ENCODE measurements around the gene THY1.
"Not testable (repeated sequence)": the region's sequence is repeated elsewhere in the genome, so short reads cannot be mapped to it uniquely, and the experiment has no call there.

The THY1 gene

DNA sequence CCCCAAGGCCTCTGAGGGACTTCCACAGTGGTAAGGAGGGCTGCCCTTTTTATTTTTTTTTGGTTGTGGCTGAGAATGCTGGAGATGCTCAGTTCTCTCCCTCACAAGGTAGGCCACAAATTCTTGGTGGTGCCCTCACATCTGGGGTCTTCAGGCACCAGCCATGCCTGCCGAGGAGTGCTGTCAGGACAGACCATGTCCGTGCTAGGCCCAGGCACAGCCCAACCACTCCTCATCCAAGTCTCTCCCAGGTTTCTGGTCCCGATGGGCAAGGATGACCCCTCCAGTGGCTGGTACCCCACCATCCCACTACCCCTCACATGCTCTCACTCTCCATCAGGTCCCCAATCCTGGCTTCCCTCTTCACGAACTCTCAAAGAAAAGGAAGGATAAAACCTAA lies 4.2 kb downstream of the THY1 start:
- H3K36me3 Mint-ChIP-seq, result peaks cover 0 to 9% of the 10 kb centered on the region in 2 donors
- no peak for ATAC-seq (replicated peaks)
- no peak overlapping the region for H3K4me3 Mint-ChIP-seq
- H3K4me1 Mint-ChIP-seq, result peaks cover 12 to 15% of the 10 kb centered on the region in 2 donors
- peaks cover 3% of the 10 kb centered on the region in 2 donors for H3K9me3 Mint-ChIP-seq
- peaks cover 55 to 59% of the 10 kb centered on the region in 2 donors for H3K27me3 Mint-ChIP-seq
- no peak for DNase-seq
- no peak overlapping the region for H3K27ac Mint-ChIP-seq

DNA sequence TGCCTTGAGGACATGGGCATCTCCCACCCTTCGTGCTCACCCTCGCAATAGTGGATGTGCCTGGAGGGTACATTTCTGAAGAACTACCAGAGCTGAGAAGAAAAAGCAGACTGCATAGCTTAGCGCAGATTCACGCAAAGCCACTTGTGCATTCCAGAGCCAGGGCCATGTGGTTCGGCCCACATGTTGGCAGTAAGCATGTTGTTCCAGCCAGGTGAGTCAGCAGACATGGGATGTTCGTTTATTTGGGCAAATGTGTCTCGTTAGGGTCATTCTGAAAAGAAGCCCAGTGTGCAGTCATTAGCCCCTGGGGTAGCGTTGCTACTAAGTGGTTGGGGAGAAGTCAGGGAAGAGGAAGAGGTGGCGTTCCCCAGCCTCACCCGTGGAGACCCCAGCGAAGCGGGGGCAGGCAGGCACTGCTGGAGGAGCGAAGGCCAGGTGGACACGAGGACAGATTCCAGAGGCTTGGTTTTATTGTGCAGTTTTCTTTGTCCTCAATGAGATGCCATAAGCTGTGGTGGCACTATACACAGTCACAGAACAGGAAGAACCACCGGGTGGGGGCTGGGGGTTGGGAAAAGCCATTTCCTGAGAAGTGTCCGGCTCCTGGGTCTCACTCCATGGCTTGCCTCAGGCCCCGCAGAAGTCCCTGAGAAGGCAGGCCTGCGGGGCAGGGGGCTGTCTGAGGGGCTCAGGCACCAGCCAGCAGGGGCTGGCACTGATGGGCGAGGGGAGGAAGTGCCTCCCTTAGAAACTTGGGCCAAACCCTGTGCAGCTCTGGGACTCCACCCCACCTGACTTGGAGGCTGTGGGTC lies 5.0 kb downstream of the THY1 start:
- Mint-ChIP-seq H3K27ac (no peak overlapping the region), H3K36me3 (peaks cover 0 to 9% of the 10 kb centered on the region in 2 donors), H3K4me3 (no peak overlapping the region), H3K27me3 (peaks cover 48 to 52% of the 10 kb centered on the region in 2 donors), H3K4me1 (peaks cover 11 to 12% of the 10 kb centered on the region in 2 donors), H3K9me3 (peaks cover 3% of the 10 kb centered on the region in 2 donors)
- no peak for ATAC-seq (replicated peaks)
- DNase-seq, result no peak

- Mint-ChIP-seq H3K27ac (no peak overlapping the region), H3K9me3 (peaks cover 6 to 7% of the 10 kb centered on the region in 2 donors), H3K36me3 (peaks cover 0 to 9% of the 10 kb centered on the region in 2 donors), H3K4me1 (peaks cover 2 to 3% of the 10 kb centered on the region in 2 donors), H3K4me3 (no peak overlapping the region), H3K27me3 (peaks cover 38 to 41% of the 10 kb centered on the region in 2 donors)
- DNase-seq, result no peak
- ATAC-seq (replicated peaks), result no peak
Measured at GRCh38 chr11:119416606-119417580, 6.1 kb downstream of the THY1 start.

- Mint-ChIP-seq H3K27ac (no peak overlapping the region), H3K9me3 (peaks cover 6 to 7% of the 10 kb centered on the region in 2 donors), H3K36me3 (peaks cover 0 to 9% of the 10 kb centered on the region in 2 donors), H3K27me3 (peaks cover 36 to 37% of the 10 kb centered on the region in 2 donors), H3K4me1 (no peaks in the 10 kb centered on the region), H3K4me3 (no peak overlapping the region)
- DNase-seq (no peak), ATAC-seq (replicated peaks) (no peak)
Measured at GRCh38 chr11:119415966-119416365, 7.0 kb downstream of the THY1 start.

GRCh38 chr11:119415517-119415916 lies 7.5 kb downstream of the THY1 start:
- ATAC-seq (replicated peaks), result no peak
- Mint-ChIP-seq H3K4me3 (no peak overlapping the region), H3K36me3 (peaks cover 0 to 9% of the 10 kb centered on the region in 2 donors), H3K4me1 (no peaks in the 10 kb centered on the region), H3K27ac (no peak overlapping the region), H3K9me3 (peaks cover 6 to 7% of the 10 kb centered on the region in 2 donors), H3K27me3 (peaks cover 34 to 35% of the 10 kb centered on the region in 2 donors)
- no peak for DNase-seq

DNA sequence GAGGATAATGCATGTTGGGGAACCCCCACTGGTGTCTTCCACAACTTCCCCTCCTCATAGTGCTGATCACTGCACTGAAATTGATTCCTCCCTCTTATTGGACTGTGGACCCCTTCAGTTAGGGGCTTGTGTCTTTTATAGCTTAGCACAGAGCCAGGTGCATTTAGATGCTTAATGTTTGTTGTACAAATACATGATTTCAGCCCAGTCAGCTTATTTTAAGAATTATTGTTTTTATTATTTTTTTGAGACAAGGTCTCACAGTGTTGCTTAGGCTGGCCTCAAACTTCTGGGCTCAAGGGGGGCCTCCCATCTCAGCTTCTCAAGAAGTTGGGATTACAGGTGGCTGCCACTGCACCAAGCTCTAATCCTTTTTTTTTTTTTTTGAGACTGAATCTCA lies 8.2 kb downstream of the THY1 start:
- H3K36me3 Mint-ChIP-seq, result peaks cover 0 to 9% of the 10 kb centered on the region in 2 donors
- no peak for ATAC-seq (replicated peaks)
- no peak overlapping the region for H3K4me3 Mint-ChIP-seq
- no peak overlapping the region for H3K27ac Mint-ChIP-seq
- H3K27me3 Mint-ChIP-seq, result peaks cover 26 to 27% of the 10 kb centered on the region in 2 donors
- no peaks in the 10 kb centered on the region for H3K4me1 Mint-ChIP-seq
- no peak for DNase-seq
- H3K9me3 Mint-ChIP-seq, result peaks cover 6 to 7% of the 10 kb centered on the region in 2 donors

GRCh38 chr11:119414321-119414720 lies 8.7 kb downstream of the THY1 start:
- peaks cover 0 to 9% of the 10 kb centered on the region in 2 donors for H3K36me3 Mint-ChIP-seq
- H3K9me3 Mint-ChIP-seq, result peaks cover 6 to 7% of the 10 kb centered on the region in 2 donors
- H3K4me3 Mint-ChIP-seq, result no peak overlapping the region
- ATAC-seq (replicated peaks) (no peak), DNase-seq (no peak)
- H3K27me3 Mint-ChIP-seq, result peaks cover 24 to 25% of the 10 kb centered on the region in 2 donors
- H3K27ac Mint-ChIP-seq, result no peak overlapping the region
- no peaks in the 10 kb centered on the region for H3K4me1 Mint-ChIP-seq

- Mint-ChIP-seq H3K4me3 (no peak overlapping the region), H3K9me3 (peaks cover 6 to 7% of the 10 kb centered on the region in 2 donors), H3K27me3 (peaks cover 9 to 10% of the 10 kb centered on the region in 2 donors), H3K27ac (no peak overlapping the region), H3K36me3 (peaks cover 0 to 9% of the 10 kb centered on the region in 2 donors), H3K4me1 (no peaks in the 10 kb centered on the region)
- DNase-seq (no peak), ATAC-seq (replicated peaks) (no peak)
Measured at GRCh38 chr11:119412072-119412471, 10.9 kb downstream of the THY1 start.

GRCh38 chr11:119410501-119410900 lies 12.5 kb downstream of the THY1 start:
- DNase-seq (no peak), ATAC-seq (replicated peaks) (no peak)
- Mint-ChIP-seq H3K27me3 (peaks cover 5 to 6% of the 10 kb centered on the region in 2 donors), H3K4me3 (no peak overlapping the region), H3K27ac (no peak overlapping the region), H3K4me1 (no peaks in the 10 kb centered on the region), H3K36me3 (peaks cover 0 to 7% of the 10 kb centered on the region in 2 donors), H3K9me3 (peaks cover 6 to 7% of the 10 kb centered on the region in 2 donors)

- ATAC-seq (replicated peaks) (no peak), DNase-seq (no peak)
- Mint-ChIP-seq H3K4me1 (no peaks in the 10 kb centered on the region), H3K27ac (no peak overlapping the region), H3K36me3 (peaks cover 0 to 4% of the 10 kb centered on the region in 2 donors), H3K4me3 (no peak overlapping the region), H3K9me3 (peaks cover 6 to 7% of the 10 kb centered on the region in 2 donors), H3K27me3 (peaks cover 4 to 5% of the 10 kb centered on the region in 2 donors)
Measured at GRCh38 chr11:119409731-119410130, 13.2 kb downstream of the THY1 start.

DNA sequence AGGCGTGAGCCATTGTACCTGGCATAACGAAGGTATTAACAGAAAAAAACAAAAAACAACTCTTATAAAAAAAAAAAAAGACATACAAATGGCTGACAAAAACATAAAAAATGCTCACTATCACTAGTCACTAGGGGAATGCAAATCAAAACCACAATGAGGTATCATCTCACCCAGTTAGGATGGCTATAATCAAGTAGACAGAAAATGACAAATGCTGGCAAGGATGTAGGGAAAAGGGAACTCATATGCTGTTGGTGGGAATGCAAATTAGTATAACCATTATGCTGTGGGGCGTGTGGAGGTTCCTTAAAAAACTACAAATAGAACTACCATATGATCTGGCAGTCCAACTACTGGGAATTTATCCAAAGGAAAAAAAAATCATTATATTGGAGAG lies 17.0 kb downstream of the THY1 start:
- H3K9me3 Mint-ChIP-seq, result no peaks in the 10 kb centered on the region
- DNase-seq (no peak), ATAC-seq (replicated peaks) (no peak)
- no peak overlapping the region for H3K4me3 Mint-ChIP-seq
- no peaks in the 10 kb centered on the region for H3K4me1 Mint-ChIP-seq
- no peak overlapping the region for H3K27ac Mint-ChIP-seq
- no peaks in the 10 kb centered on the region for H3K36me3 Mint-ChIP-seq
- peaks cover 5 to 14% of the 10 kb centered on the region in 2 donors for H3K27me3 Mint-ChIP-seq

GRCh38 chr11:119405448-119405847 lies 17.5 kb downstream of the THY1 start:
- H3K9me3 Mint-ChIP-seq; H3K4me3 Mint-ChIP-seq; ATAC-seq (replicated peaks); H3K4me1 Mint-ChIP-seq; H3K36me3 Mint-ChIP-seq; H3K27ac Mint-ChIP-seq; DNase-seq: not testable (repeated sequence)
- peaks cover 7 to 19% of the 10 kb centered on the region in 2 donors for H3K27me3 Mint-ChIP-seq

DNA sequence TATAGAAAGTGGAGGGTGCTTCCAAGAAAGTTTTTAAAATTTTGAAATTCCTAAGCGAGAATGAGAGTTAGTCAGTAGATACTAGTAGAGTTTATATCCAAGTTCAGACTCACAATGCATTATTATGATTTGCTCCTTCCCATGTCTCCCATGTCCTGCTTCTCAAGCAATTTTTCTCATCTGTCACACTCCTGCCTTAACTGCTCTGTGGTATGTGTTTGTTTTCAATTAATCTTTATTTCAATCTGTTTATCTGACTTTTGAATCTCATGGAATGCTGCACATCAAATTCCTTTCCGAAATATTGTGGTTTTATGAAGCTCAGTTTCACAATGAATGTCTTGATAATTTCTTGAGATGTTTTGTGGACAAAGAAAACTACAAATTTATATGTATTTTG lies 18.1 kb downstream of the THY1 start:
- Mint-ChIP-seq H3K27ac (no peak overlapping the region), H3K4me1 (no peaks in the 10 kb centered on the region), H3K9me3 (peaks cover 3 to 6% of the 10 kb centered on the region in 2 donors), H3K36me3 (no peaks in the 10 kb centered on the region), H3K4me3 (no peak overlapping the region), H3K27me3 (peaks cover 11 to 22% of the 10 kb centered on the region in 2 donors)
- DNase-seq, result no peak
- no peak for ATAC-seq (replicated peaks)

DNA sequence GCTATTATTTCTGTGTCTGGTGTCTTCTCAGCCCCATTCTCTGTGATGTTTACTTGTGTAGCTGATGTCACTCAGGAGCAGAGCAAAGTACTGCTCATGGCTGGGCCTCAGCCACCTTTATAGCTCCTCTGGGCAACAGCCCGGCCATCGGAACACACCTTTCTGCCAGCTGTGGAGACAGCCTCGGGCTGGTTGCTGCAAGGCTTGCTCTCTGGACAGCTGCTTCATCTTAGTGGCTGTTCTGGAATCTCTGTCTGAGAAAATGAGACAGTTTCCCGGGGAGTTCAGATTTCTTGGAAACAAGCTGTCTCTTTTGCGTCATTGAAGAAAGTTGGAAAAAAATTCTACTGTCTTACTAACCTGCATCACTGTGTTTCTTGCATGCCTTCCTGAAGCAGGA lies 20.0 kb downstream of the THY1 start:
- H3K36me3 Mint-ChIP-seq, result no peaks in the 10 kb centered on the region
- ATAC-seq (replicated peaks), result no peak
- no peak overlapping the region for H3K4me3 Mint-ChIP-seq
- peaks cover 24 to 33% of the 10 kb centered on the region in 2 donors for H3K27me3 Mint-ChIP-seq
- H3K27ac Mint-ChIP-seq, result no peak overlapping the region
- peaks cover 11 to 20% of the 10 kb centered on the region in 2 donors for H3K9me3 Mint-ChIP-seq
- no peak for DNase-seq
- no peaks in the 10 kb centered on the region for H3K4me1 Mint-ChIP-seq

Measured in stimulated activated naive B cell treated with anti-CD40 and anti-IgM and Interleukin-4, amounts not matched to agents 10 μg/mL and 1 μg/mL and 100 μg/mL, for 72 hours (primary cell).